ENCODE data around the gene TAGAP.

- TF ChIP-seq HNF4G (IDR thresholded peaks at IDR 0.05) (no peak), CTCF (IDR thresholded peaks at IDR 0.05; ENCODE audit: low read depth, low read length, missing input control) (no peak), MAX (IDR thresholded peaks at IDR 0.05) (no peak), ZBTB33 (IDR thresholded peaks at IDR 0.05) (no peak), YY1 (IDR thresholded peaks at IDR 0.05) (no peak), NR2F2 (IDR thresholded peaks at IDR 0.05) (no peak), REST (IDR thresholded peaks at IDR 0.05) (no peak), RAD21 (IDR thresholded peaks at IDR 0.05) (no peak), ATF3 (IDR thresholded peaks at IDR 0.05) (no peak), TAF1 (conservative IDR thresholded peaks at IDR 0.05) (no peak), GABPA (IDR thresholded peaks at IDR 0.05 in 1 of 2, conservative IDR thresholded peaks at IDR 0.05 in 1 of 2) (no peak), SP1 (IDR thresholded peaks at IDR 0.05) (no peak), EGR1 (IDR thresholded peaks at IDR 0.05; ENCODE audit: low read depth in 2 of 2) (no peak)
Measured at GRCh38 chr6:159007510-159007909, 37.3 kb downstream of the TAGAP start.
